MCF 10A (cell line): ENCODE data around the gene OR5B2. TPM values are rescaled to one million over a fixed set of nuclear protein-coding genes. Genes with fewer than 3 reads are reported as not detected.

Experiments
- BruUV-seq: library from RNA; stranded (reverse); fragments of 400-500 nt; replicated peaks from 2 replicates; lab custom pipeline; 2021; lab: Mats Ljungman, UMichigan
- CTCF ChIA-PET: fragments of 300-600 bp; sonication (Branson Sonifier 250); formaldehyde crosslinking; extraction: SDS; loops from one replicate; lab custom pipeline; 2021; ENCODE audit warnings: antibody characterized with exemption, inconsistent platforms; lab: Yijun Ruan, JAX
- POLR2A ChIA-PET: fragments of 300-600, 350-650 bp; sonication (Branson Sonifier 250); formaldehyde crosslinking; extraction: SDS; loops from one replicate; lab custom pipeline; 2020; ENCODE audit warnings: antibody characterized with exemption, inconsistent platforms; lab: Yijun Ruan, JAX
- DNase-seq: peaks from one replicate; pipeline ENCODE4 v3.0.0-alpha.2; 2018; ENCODE audit not compliant: unreplicated experiment
- H3K27ac Mint-ChIP-seq: one replicate; pipeline ENCODE4 v1.8.0; 2022; ENCODE audit warnings: mild to moderate bottlenecking, low read depth, mixed read lengths; ENCODE audit not compliant: unreplicated experiment
- H3K27me3 Mint-ChIP-seq: one replicate; pipeline ENCODE4 v1.8.0; 2022; ENCODE audit warnings: mixed read lengths; ENCODE audit not compliant: insufficient read depth, unreplicated experiment
- H3K36me3 Mint-ChIP-seq: one replicate; pipeline ENCODE4 v1.8.0; 2022; ENCODE audit warnings: mild to moderate bottlenecking, moderate library complexity, mixed read lengths; ENCODE audit not compliant: insufficient read depth, unreplicated experiment
- H3K4me1 Mint-ChIP-seq: one replicate; pipeline ENCODE4 v1.8.0; 2022; ENCODE audit warnings: mixed read lengths; ENCODE audit not compliant: insufficient read depth, unreplicated experiment
- H3K4me3 Mint-ChIP-seq: one replicate; pipeline ENCODE4 v1.8.0; 2022; ENCODE audit warnings: mild to moderate bottlenecking, moderate library complexity, mixed read lengths; ENCODE audit not compliant: unreplicated experiment
- H3K9me3 Mint-ChIP-seq: one replicate; pipeline ENCODE4 v1.8.0; 2022; ENCODE audit warnings: mixed read lengths; ENCODE audit not compliant: unreplicated experiment
- intact Hi-C: fragments of 100-400 bp; cut with micrococcal nuclease; formaldehyde crosslinking; loops from 2 replicates; pipeline ENCODE4 v1.14.1; 2022
- total RNA-seq: library from RNA; stranded (reverse); gene quantifications from 2 replicates; pipeline ENCODE4 v1.2.3, GENCODE V29; 2022
- TF ChIP-seq, protein P1 (sequence below): fragments of 200-600 bp; IDR thresholded peaks from one replicate; pipeline ENCODE4 v1.8.0; 2022; ENCODE audit warnings: antibody characterized with exemption, mild to moderate bottlenecking; ENCODE audit not compliant: unreplicated experiment

The OR5B2 gene
- total RNA-seq, 1 experiment from 2014 or later = not detected

- no peaks in the 10 kb centered on the region for H3K4me1 Mint-ChIP-seq
- no peaks in the 10 kb centered on the region for H3K27me3 Mint-ChIP-seq
- TF ChIP-seq, protein P1, sequence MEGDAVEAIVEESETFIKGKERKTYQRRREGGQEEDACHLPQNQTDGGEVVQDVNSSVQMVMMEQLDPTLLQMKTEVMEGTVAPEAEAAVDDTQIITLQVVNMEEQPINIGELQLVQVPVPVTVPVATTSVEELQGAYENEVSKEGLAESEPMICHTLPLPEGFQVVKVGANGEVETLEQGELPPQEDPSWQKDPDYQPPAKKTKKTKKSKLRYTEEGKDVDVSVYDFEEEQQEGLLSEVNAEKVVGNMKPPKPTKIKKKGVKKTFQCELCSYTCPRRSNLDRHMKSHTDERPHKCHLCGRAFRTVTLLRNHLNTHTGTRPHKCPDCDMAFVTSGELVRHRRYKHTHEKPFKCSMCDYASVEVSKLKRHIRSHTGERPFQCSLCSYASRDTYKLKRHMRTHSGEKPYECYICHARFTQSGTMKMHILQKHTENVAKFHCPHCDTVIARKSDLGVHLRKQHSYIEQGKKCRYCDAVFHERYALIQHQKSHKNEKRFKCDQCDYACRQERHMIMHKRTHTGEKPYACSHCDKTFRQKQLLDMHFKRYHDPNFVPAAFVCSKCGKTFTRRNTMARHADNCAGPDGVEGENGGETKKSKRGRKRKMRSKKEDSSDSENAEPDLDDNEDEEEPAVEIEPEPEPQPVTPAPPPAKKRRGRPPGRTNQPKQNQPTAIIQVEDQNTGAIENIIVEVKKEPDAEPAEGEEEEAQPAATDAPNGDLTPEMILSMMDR = no peak
- no peak overlapping the region for H3K27ac Mint-ChIP-seq
- H3K4me3 Mint-ChIP-seq = no peak overlapping the region
- ChIA-PET CTCF (no interaction called here), POLR2A (no interaction called here)
- intact Hi-C loops = no loop called here
- no TSS peak for BruUV-seq
- no peaks in the 10 kb centered on the region for H3K9me3 Mint-ChIP-seq
- no peak for DNase-seq
- no peaks in the 10 kb centered on the region for H3K36me3 Mint-ChIP-seq
These were observed 10.6 kb upstream of the OR5B2 start for GRCh38 chr11:58438486-58438885.

DNA sequence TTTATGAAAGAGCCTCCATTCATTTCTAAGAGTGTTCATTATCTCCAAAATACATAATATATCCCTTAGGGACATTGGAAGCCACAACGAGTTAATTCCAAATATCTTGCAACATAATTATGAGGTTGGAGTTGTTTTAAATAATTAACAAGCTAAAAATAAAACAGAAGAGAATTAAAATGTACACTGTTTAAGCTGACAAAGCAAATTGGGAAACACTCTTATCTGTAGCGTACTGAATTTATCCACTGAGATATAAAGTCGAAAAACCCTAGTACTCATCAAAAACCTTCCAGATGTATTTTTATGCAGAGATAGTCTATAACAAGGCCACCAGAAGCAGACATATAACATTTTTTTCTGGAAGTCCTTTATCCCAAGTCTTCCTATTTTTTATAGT, 6.3 kb upstream of the OR5B2 start:
- H3K4me1 Mint-ChIP-seq = no peaks in the 10 kb centered on the region
- BruUV-seq = no TSS peak
- no peaks in the 10 kb centered on the region for H3K9me3 Mint-ChIP-seq
- ChIA-PET CTCF (no interaction called here), POLR2A (no interaction called here)
- intact Hi-C loops = no loop called here
- TF ChIP-seq, protein P1 = no peak
- no peak for DNase-seq
- H3K27ac Mint-ChIP-seq = no peak overlapping the region
- peaks cover 20% of the 10 kb centered on the region for H3K27me3 Mint-ChIP-seq
- no peak overlapping the region for H3K4me3 Mint-ChIP-seq
- no peaks in the 10 kb centered on the region for H3K36me3 Mint-ChIP-seq

DNA sequence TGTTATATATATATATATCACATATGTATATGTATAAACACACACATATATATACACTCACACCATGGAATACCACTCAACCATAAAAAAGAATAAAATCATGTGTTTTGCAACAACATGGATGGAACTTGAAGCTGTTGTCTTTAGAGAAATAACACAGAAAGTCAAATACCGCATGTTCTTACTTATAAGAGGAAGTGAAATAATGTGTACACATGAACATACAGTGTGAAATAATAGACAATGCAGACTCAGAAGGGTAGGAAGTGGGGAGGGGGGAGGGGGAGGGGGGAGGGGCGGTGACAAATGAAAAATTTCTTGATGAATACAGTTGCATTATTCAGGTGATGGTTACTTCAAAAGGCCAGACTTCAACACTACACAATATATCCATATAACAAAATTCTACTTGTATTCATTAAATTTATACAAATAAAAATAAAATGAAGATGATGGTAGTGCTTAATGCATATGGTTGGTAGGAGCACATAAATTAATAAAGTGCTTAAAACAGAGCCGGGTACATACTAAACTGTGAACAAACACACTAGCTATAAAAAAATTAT, 5.8 kb upstream of the OR5B2 start:
- TF ChIP-seq, protein P1 = no peak
- ChIA-PET CTCF (no interaction called here), POLR2A (no interaction called here)
- H3K27ac Mint-ChIP-seq = no peak overlapping the region
- BruUV-seq = no TSS peak
- DNase-seq = no peak
- no peaks in the 10 kb centered on the region for H3K4me1 Mint-ChIP-seq
- H3K9me3 Mint-ChIP-seq = no peaks in the 10 kb centered on the region
- H3K4me3 Mint-ChIP-seq = no peak overlapping the region
- H3K36me3 Mint-ChIP-seq = no peaks in the 10 kb centered on the region
- peaks cover 25% of the 10 kb centered on the region for H3K27me3 Mint-ChIP-seq
- intact Hi-C loops = no loop called here

- H3K27me3 Mint-ChIP-seq = peaks cover 29% of the 10 kb centered on the region
- H3K4me1 Mint-ChIP-seq = no peaks in the 10 kb centered on the region
- H3K27ac Mint-ChIP-seq = no peak overlapping the region
- H3K9me3 Mint-ChIP-seq = no peaks in the 10 kb centered on the region
- H3K4me3 Mint-ChIP-seq = no peak overlapping the region
- no TSS peak for BruUV-seq
- TF ChIP-seq, protein P1 = no peak
- POLR2A ChIA-PET = no interaction called here
- intact Hi-C loops = no loop called here
- no peaks in the 10 kb centered on the region for H3K36me3 Mint-ChIP-seq
- CTCF ChIA-PET = no interaction called here
- no peak for DNase-seq
These were observed 1.4 kb upstream of the OR5B2 start for GRCh38 chr11:58429273-58429672.
